ENCODE data around the gene PFN3.
"Not testable (repeated sequence)": the region's sequence is repeated elsewhere in the genome, so short reads cannot be mapped to it uniquely, and the experiment has no call there.

The PFN3 gene

GRCh38 chr5:177390363-177391300 is 9.8 kb downstream of the PFN3 start:
- DNase-seq = peak; percentile 90

- DNase-seq = peak; percentile 76
These were observed 11.0 kb downstream of the PFN3 start for GRCh38 chr5:177389241-177390169.

GRCh38 chr5:177388521-177389052 is 11.9 kb downstream of the PFN3 start:
- DNase-seq = no peak

GRCh38 chr5:177387405-177387804 is 13.1 kb downstream of the PFN3 start:
- no peak for DNase-seq

DNA sequence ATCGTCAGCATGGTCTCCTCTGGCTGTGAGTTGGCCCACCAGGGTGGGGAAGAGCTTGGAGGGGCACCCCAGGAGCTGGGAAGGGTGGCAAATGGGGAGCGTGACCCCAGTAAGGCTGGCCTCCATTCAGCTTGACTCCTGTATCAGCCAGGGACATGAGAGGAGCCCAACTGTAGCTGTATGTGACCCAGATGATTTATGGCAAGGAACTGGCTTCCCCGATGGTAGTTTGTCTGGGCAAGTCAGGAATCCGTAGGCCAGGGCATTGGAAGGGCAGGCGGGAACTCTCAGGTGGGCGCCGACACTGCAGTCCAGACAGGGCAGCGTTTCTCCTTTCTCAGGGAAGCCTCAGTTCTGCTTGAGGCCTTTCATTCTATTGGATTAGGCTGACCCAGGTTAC is 13.9 kb downstream of the PFN3 start:
- DNase-seq = no peak

DNA sequence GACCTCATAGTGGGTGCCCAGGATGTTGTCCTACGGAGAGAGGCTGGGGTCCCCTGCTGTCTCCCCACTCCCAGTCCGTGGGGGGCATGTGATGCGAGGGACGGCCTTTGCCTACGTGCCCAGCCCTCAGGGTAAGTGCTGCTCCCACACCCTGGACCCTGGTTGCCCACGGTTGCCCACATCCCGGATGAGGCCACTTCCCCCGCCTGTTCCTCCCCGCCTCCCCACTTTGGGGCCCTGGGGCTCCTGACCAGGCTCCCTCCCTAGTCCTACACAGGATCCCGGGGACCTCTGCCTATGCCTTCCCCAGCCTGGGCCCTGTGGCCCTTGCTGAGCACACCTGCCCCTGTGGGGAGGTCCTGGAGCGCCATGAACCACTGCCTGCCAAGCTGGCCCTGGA is 14.7 kb downstream of the PFN3 start:
- no peak for DNase-seq

DNA sequence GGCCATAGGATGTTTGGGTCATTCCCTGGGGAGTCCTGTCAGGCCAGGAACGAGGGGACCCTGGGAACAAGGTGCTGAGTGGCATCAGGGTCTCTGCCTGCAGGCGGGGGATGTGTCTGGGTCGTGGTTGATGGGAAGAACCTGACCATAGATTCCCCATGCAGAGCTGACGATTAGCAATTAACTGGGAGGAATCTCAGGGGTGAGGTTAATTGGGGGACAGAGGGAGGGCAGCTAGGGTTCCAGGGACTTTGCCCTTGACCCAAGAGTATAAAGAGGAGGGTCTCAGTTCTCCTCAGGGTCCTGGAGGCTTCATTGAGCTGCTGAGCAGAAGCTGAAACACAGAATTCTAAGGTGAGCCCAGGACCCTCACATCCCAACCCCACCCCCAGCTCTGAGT is 16.3 kb downstream of the PFN3 start, which contains the start of gene SLC34A1:
Gene SLC34A1, plus strand, starts transcription at position 301 of the 400 bp plus-strand sequence. CDS start 1,308 bp downstream, outside the sequence.
- DNase-seq = no peak

DNA sequence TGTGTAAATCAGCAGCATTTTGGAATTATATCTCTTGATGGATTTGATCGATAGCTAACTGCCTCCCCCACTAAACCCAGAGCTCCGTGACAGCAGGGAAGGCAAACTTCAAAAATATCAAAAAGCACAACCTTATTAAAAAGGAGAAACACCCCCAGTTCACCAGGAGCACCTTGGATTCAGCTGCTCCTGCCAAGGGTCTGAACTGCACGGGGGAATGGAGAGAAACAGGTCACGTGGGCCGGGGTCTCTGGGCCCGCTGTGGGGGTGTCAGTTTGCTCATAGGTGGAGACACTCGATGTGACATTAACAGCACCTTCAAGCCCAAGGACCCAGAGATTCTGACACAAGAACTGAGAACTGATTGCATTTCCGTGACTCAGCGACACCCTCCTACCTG is 17.3 kb downstream of the PFN3 start:
- no peak for DNase-seq

DNA sequence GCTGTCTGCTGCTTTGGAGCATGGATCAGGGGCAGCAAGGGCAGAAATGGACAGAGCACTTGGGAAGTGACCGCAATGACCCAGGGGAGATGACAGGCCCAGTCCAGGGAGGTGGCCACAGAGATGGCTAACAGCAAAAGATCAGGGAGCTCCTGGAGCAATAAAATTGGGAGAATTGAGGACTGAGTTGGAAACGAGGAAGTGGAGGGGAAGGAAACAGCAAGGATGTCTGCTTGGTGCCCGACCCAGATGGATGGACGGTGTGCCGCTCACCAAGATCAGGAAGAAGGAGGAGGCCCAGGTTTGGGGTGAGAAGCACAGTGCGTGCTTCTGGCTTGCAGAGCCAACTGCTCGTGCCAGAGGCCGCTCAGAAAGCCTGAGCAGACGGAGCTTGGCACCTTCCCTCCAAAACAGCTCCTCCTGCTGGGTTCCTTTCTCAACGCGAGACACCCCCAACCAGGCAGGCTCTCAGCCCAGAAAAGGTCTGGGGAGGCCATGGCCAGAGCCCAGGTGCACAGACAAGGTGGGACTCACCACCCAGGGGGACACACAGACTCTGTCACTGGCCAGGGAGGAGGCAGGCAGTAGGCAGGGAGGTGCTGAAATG is 17.9 kb downstream of the PFN3 start:
- DNase-seq = no peak

GRCh38 chr5:177380805-177381126 is 19.7 kb downstream of the PFN3 start:
- DNase-seq = no peak

- no peak for DNase-seq
These were observed 21.3 kb downstream of the PFN3 start for GRCh38 chr5:177378884-177379883.

DNA sequence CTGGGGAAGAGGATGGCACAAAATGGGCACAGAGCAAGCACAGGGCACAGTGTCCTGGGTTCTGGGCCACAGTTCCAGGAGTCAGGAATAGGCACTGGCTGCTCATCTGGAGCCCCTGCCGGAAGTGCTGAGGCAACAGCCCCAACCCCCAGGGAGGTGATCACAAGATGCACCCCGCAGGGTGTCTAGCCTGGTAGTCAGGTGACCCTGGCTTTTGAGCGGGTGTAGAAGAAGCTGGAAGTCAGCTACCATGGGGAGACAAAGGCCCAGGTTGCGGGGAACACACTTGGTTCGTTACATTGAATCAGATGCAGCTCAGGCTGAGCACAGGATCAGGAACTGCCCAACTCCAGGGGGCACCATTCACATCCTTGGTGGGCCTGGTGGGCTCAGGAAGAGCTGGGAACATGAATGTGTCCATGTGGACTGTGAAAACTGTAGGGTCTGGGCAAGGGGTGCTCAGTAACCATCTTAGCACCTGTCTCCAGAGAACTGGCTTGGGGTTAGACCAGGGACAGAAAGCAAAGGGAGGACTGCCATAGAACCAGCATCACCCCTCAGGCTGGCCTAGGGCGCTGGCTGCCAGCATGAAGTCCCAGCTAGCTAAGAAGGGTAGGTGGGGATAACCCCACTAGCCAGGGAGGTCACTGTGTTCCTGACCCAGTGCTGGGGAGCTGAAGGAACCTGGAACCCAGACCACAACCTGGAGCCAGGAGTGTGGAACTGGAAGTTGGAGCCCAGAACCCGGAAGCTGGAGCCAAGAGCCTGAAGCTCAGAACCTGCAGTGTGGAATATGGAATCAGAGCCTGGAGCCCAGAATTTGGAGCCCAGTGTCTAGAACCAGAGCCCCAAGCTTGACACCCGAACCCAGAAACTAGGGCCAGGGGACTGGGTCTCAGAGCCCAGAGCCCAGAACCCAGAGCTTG is 22.3 kb downstream of the PFN3 start:
- no peak for DNase-seq

- DNase-seq = no peak
These were observed 24.4 kb downstream of the PFN3 start for GRCh38 chr5:177376107-177376506.

- not testable (repeated sequence) for DNase-seq
These were observed 24.9 kb downstream of the PFN3 start for GRCh38 chr5:177375516-177375915.

- DNase-seq = no peak
These were observed 26.2 kb downstream of the PFN3 start for GRCh38 chr5:177374211-177374610.

- no peak for DNase-seq
These were observed 26.7 kb downstream of the PFN3 start for GRCh38 chr5:177373806-177374205.

DNA sequence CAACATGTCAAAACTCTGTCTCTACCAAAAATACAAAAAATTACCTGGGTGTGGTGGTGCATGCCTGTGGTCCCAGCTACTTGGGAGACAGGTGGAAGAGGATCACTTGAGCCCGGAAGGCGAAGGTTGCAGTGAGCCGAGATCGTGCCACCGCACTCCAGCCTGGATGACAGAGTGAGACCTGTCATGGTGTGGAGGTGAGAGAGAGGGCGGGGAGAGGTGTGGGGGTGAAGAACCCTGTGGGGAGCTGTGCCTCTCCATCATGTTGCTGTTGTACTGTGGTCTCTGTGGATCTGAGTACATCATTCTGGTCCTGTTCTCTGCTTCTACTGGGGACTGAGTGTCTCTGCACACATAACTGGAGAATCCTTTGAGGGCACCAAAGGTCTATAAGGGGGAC is 27.6 kb downstream of the PFN3 start:
- peak; percentile 30 for DNase-seq

GRCh38 chr5:177372034-177372896 is 28.2 kb downstream of the PFN3 start:
- DNase-seq = peak; percentile 40

Measured in CD4-positive, alpha-beta T cell treated with Interleukin-21 for 1 hour (primary cell).